Activated B cell treated with CpG ODN at 0.5 μM for 24 hours (primary cell): Measurements from ENCODE around the gene CTSH. TPM values are rescaled to one million over a fixed set of nuclear protein-coding genes. Genes with fewer than 3 reads are reported as not detected.
A peak's percentile ranks its signal among the peaks of the same experiment; 100 is the strongest.
"Not testable (repeated sequence)": the region's sequence is repeated elsewhere in the genome, so short reads cannot be mapped to it uniquely, and the experiment has no call there.

Experiments
- ATAC-seq: fragments of 200-7000 bp; cut with Tn5 transposase; one replicate; pipeline ENCODE4 v1.10.0; 2021; ENCODE audit warnings: low read depth, mild to moderate bottlenecking, moderate library complexity
- CTCF ChIA-PET: fragments of 350-600 bp; sonication (Branson Sonifier 250); formaldehyde crosslinking; loops from one replicate; lab custom pipeline; 2021; ENCODE audit warnings: antibody characterized with exemption; lab: Charles Lee
- POLR2A ChIA-PET: fragments of 350-600 bp; sonication (Branson Sonifier 250); formaldehyde crosslinking; loops from one replicate; lab custom pipeline; 2021; ENCODE audit warnings: antibody characterized with exemption; lab: Charles Lee
- DNase-seq: peaks from one replicate; pipeline ENCODE4 v3.0.0; 2022
- H3K27ac Mint-ChIP-seq: one replicate; pipeline ENCODE4 v1.8.0; 2020; ENCODE audit warnings: mixed read lengths
- H3K27me3 Mint-ChIP-seq: one replicate; pipeline ENCODE4 v1.8.0; 2021; ENCODE audit warnings: mixed read lengths
- H3K36me3 Mint-ChIP-seq: one replicate; pipeline ENCODE4 v1.8.0; 2021; ENCODE audit warnings: low read depth, mixed read lengths
- H3K4me1 Mint-ChIP-seq: one replicate; pipeline ENCODE4 v1.8.0; 2021; ENCODE audit warnings: mixed read lengths
- H3K4me3 Mint-ChIP-seq: one replicate; pipeline ENCODE4 v1.8.0; 2020; ENCODE audit warnings: mild to moderate bottlenecking, mixed read lengths
- H3K9me3 Mint-ChIP-seq: one replicate; pipeline ENCODE4 v1.8.0; 2020; ENCODE audit warnings: mixed read lengths
- CTCF ChIP-seq: fragments of 200-600 bp; IDR thresholded peaks from one replicate; pipeline ENCODE4 v1.8.0; 2022; ENCODE audit warnings: antibody characterized with exemption, mild to moderate bottlenecking
- intact Hi-C: fragments of 100-400 bp; cut with micrococcal nuclease; formaldehyde crosslinking; loops from one replicate; pipeline ENCODE4 v1.15.1; 2024
- total RNA-seq: library from RNA; stranded (reverse); gene quantifications from 2 replicates; pipeline ENCODE4 v1.2.3, GENCODE V29; 2022

CTSH gene
- total RNA-seq, 1 donor from 2014 or later: 762 TPM

GRCh38 chr15:78880813-78881212, 64.0 kb downstream of the CTSH start:
- no peak for TF ChIP-seq CTCF
- no peak for DNase-seq
- ATAC-seq: no peak
- no peak overlapping the region for H3K27ac Mint-ChIP-seq
- CTCF ChIA-PET: interaction anchor here (0.5 kb wide), 1 partner anchor 81 kb away, joined by 4 read pairs; no protein-coding TSS in a partner anchor
- intact Hi-C loops: no loop called here
- H3K27me3 Mint-ChIP-seq: no peaks in the 10 kb centered on the region
- H3K4me3 Mint-ChIP-seq: no peak overlapping the region
- H3K36me3 Mint-ChIP-seq: peaks cover 61% of the 10 kb centered on the region
- no peaks in the 10 kb centered on the region for H3K9me3 Mint-ChIP-seq
- POLR2A ChIA-PET: interaction anchor here (0.6 kb wide), 2 partner anchors 8 to 340 kb away, joined by 3 to 6 read pairs; no protein-coding TSS in a partner anchor
- H3K4me1 Mint-ChIP-seq: peaks cover 55% of the 10 kb centered on the region

- no peaks in the 10 kb centered on the region for H3K27me3 Mint-ChIP-seq
- no peaks in the 10 kb centered on the region for H3K9me3 Mint-ChIP-seq
- H3K36me3 Mint-ChIP-seq: peaks cover 55% of the 10 kb centered on the region
- H3K4me3 Mint-ChIP-seq: no peak overlapping the region
- POLR2A ChIA-PET: no interaction called here
- H3K27ac Mint-ChIP-seq: no peak overlapping the region
- intact Hi-C loops: no loop called here
- peaks cover 57% of the 10 kb centered on the region for H3K4me1 Mint-ChIP-seq
- ATAC-seq: no peak
- TF ChIP-seq CTCF: no peak
- CTCF ChIA-PET: interaction anchor here (0.6 to 0.9 kb wide), 4 partner anchors 22 to 169 kb away, joined by 4 to 8 read pairs (median 4); no protein-coding TSS in a partner anchor
- no peak for DNase-seq
Observed at GRCh38 chr15:78880242-78880533, 64.7 kb downstream of the CTSH start.

GRCh38 chr15:78879517-78880241, 65.2 kb downstream of the CTSH start:
- no peaks in the 10 kb centered on the region for H3K9me3 Mint-ChIP-seq
- POLR2A ChIA-PET: no interaction called here
- CTCF ChIA-PET: interaction anchor here (0.6 to 0.9 kb wide), 4 partner anchors 22 to 169 kb away, joined by 4 to 8 read pairs (median 4); no protein-coding TSS in a partner anchor
- DNase-seq (no peak), ATAC-seq (no peak)
- intact Hi-C loops: loop anchor here (2.0 kb wide), 1 partner anchor 13 kb away; no protein-coding TSS in a partner anchor
- no peak for TF ChIP-seq CTCF
- H3K36me3 Mint-ChIP-seq: peaks cover 55% of the 10 kb centered on the region
- H3K27ac Mint-ChIP-seq: peak overlapping the region; percentile 35
- H3K27me3 Mint-ChIP-seq: no peaks in the 10 kb centered on the region
- no peak overlapping the region for H3K4me3 Mint-ChIP-seq
- peaks cover 62% of the 10 kb centered on the region for H3K4me1 Mint-ChIP-seq

- peak overlapping the region; percentile 42 for H3K4me3 Mint-ChIP-seq
- DNase-seq: no peak
- peaks cover 67% of the 10 kb centered on the region for H3K4me1 Mint-ChIP-seq
- H3K36me3 Mint-ChIP-seq: peaks cover 57% of the 10 kb centered on the region
- TF ChIP-seq CTCF: no peak
- POLR2A ChIA-PET: interaction anchor here (0.7 kb wide), 1 partner anchor 17 kb away, joined by 3 read pairs; no protein-coding TSS in a partner anchor
- H3K27ac Mint-ChIP-seq: peak overlapping the region; percentile 6
- no peak for ATAC-seq
- CTCF ChIA-PET: interaction anchor here (0.7 kb wide), 1 partner anchor 129 kb away, joined by 4 read pairs; no protein-coding TSS in a partner anchor
- H3K9me3 Mint-ChIP-seq: no peaks in the 10 kb centered on the region
- H3K27me3 Mint-ChIP-seq: no peaks in the 10 kb centered on the region
- intact Hi-C loops: loop anchor here (2.0 kb wide), 1 partner anchor 14 kb away; no protein-coding TSS in a partner anchor
Observed at GRCh38 chr15:78878356-78878755, 66.5 kb downstream of the CTSH start.

GRCh38 chr15:78876954-78877353, 67.9 kb downstream of the CTSH start:
- POLR2A ChIA-PET, H3K27me3 Mint-ChIP-seq, DNase-seq, H3K9me3 Mint-ChIP-seq, intact Hi-C loops, ATAC-seq, H3K27ac Mint-ChIP-seq: not testable (repeated sequence)
- Mint-ChIP-seq H3K4me3 (peak overlapping the region; percentile 19), H3K4me1 (peaks cover 66% of the 10 kb centered on the region), H3K36me3 (peaks cover 54% of the 10 kb centered on the region)
- CTCF ChIA-PET: interaction anchor here (0.6 kb wide), 2 partner anchors 123 to 128 kb away, joined by 3 read pairs; no protein-coding TSS in a partner anchor
